ENCODE measurements around the gene APCDD1L.
"Not testable (repeated sequence)": the region's sequence is repeated elsewhere in the genome, so short reads cannot be mapped to it uniquely, and the experiment has no call there.

APCDD1L gene

GRCh38 chr20:58429303-58429702, 85.9 kb downstream of the APCDD1L start:
- Histone ChIP-seq H4K20me1 (ENCODE audit: low read depth, low read length) (no peaks in the 10 kb centered on the region; the same call in 1 of the 2 replicates), H3K9me3 (ENCODE audit: insufficient read depth, low read length) (no peaks in the 10 kb centered on the region), H3K9ac (ENCODE audit: low read length) (no peak overlapping the region), H3K4me2 (ENCODE audit: low read depth, low read length, poor library complexity, severe bottlenecking) (no peak overlapping the region), H3K36me3 (ENCODE audit: low read length) (no peaks in the 10 kb centered on the region; the same call in 1 of the 2 replicates), H3K79me2 (ENCODE audit: insufficient read depth, low read length) (peaks cover 90% of the 10 kb centered on the region), H3F3A (ENCODE audit: insufficient read depth) (no peaks in the 10 kb centered on the region), H3K9me2 (replicated peaks; ENCODE audit: insufficient read depth, low read length) (no peaks in the 10 kb centered on the region), H3K4me3 (ENCODE audit: insufficient read depth, low read length, poor library complexity, severe bottlenecking) (no peak overlapping the region), H3K27me3 (ENCODE audit: low read length) (no peaks in the 10 kb centered on the region), H2AFZ (ENCODE audit: low read depth, low read length, severe bottlenecking) (no peak overlapping the region), H3K27ac (ENCODE audit: low read depth, low read length) (no peak overlapping the region)
- TF ChIP-seq, protein P1, sequence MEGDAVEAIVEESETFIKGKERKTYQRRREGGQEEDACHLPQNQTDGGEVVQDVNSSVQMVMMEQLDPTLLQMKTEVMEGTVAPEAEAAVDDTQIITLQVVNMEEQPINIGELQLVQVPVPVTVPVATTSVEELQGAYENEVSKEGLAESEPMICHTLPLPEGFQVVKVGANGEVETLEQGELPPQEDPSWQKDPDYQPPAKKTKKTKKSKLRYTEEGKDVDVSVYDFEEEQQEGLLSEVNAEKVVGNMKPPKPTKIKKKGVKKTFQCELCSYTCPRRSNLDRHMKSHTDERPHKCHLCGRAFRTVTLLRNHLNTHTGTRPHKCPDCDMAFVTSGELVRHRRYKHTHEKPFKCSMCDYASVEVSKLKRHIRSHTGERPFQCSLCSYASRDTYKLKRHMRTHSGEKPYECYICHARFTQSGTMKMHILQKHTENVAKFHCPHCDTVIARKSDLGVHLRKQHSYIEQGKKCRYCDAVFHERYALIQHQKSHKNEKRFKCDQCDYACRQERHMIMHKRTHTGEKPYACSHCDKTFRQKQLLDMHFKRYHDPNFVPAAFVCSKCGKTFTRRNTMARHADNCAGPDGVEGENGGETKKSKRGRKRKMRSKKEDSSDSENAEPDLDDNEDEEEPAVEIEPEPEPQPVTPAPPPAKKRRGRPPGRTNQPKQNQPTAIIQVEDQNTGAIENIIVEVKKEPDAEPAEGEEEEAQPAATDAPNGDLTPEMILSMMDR (IDR thresholded peaks at IDR 0.05; ENCODE audit: insufficient read depth, low read length, poor library complexity, severe bottlenecking): no peak

GRCh38 chr20:58428364-58428763, 86.8 kb downstream of the APCDD1L start:
- Histone ChIP-seq H3K27ac (ENCODE audit: low read depth, low read length) (no peak overlapping the region), H3K79me2 (ENCODE audit: insufficient read depth, low read length) (peaks cover 90% of the 10 kb centered on the region), H4K20me1 (ENCODE audit: low read depth, low read length) (no peaks in the 10 kb centered on the region; the same call in 1 of the 2 replicates), H3K4me3 (ENCODE audit: insufficient read depth, low read length, poor library complexity, severe bottlenecking) (no peak overlapping the region), H2AFZ (ENCODE audit: low read depth, low read length, severe bottlenecking) (no peak overlapping the region), H3K9me3 (ENCODE audit: insufficient read depth, low read length) (no peaks in the 10 kb centered on the region), H3F3A (ENCODE audit: insufficient read depth) (no peaks in the 10 kb centered on the region), H3K27me3 (ENCODE audit: low read length) (no peaks in the 10 kb centered on the region), H3K36me3 (ENCODE audit: low read length) (peaks cover 4% of the 10 kb centered on the region; the same call in 1 of the 2 replicates), H3K9ac (ENCODE audit: low read length) (no peak overlapping the region), H3K9me2 (replicated peaks; ENCODE audit: insufficient read depth, low read length) (no peaks in the 10 kb centered on the region), H3K4me2 (ENCODE audit: low read depth, low read length, poor library complexity, severe bottlenecking) (no peak overlapping the region)
- TF ChIP-seq EZH2phosphoT487 (conservative IDR thresholded peaks at IDR 0.05; ENCODE audit: low read length): no peak
- TF ChIP-seq, protein P1 (IDR thresholded peaks at IDR 0.05; ENCODE audit: insufficient read depth, low read length, poor library complexity, severe bottlenecking): no peak

GRCh38 chr20:58427571-58427970, 87.6 kb downstream of the APCDD1L start:
- not testable (repeated sequence) for H3K9me3 ChIP-seq (ENCODE audit: insufficient read depth, low read length); H3K9me2 ChIP-seq (replicated peaks; ENCODE audit: insufficient read depth, low read length); H2AFZ ChIP-seq (ENCODE audit: low read depth, low read length, severe bottlenecking); H4K20me1 ChIP-seq (ENCODE audit: low read depth, low read length); H3K4me3 ChIP-seq (ENCODE audit: insufficient read depth, low read length, poor library complexity, severe bottlenecking); H3K36me3 ChIP-seq (ENCODE audit: low read length); H3K27ac ChIP-seq (ENCODE audit: low read depth, low read length); H3F3A ChIP-seq (ENCODE audit: insufficient read depth); H3K4me2 ChIP-seq (ENCODE audit: low read depth, low read length, poor library complexity, severe bottlenecking); H3K27me3 ChIP-seq (ENCODE audit: low read length); H3K9ac ChIP-seq (ENCODE audit: low read length)
- peaks cover 83% of the 10 kb centered on the region for H3K79me2 ChIP-seq (ENCODE audit: insufficient read depth, low read length)

DNA sequence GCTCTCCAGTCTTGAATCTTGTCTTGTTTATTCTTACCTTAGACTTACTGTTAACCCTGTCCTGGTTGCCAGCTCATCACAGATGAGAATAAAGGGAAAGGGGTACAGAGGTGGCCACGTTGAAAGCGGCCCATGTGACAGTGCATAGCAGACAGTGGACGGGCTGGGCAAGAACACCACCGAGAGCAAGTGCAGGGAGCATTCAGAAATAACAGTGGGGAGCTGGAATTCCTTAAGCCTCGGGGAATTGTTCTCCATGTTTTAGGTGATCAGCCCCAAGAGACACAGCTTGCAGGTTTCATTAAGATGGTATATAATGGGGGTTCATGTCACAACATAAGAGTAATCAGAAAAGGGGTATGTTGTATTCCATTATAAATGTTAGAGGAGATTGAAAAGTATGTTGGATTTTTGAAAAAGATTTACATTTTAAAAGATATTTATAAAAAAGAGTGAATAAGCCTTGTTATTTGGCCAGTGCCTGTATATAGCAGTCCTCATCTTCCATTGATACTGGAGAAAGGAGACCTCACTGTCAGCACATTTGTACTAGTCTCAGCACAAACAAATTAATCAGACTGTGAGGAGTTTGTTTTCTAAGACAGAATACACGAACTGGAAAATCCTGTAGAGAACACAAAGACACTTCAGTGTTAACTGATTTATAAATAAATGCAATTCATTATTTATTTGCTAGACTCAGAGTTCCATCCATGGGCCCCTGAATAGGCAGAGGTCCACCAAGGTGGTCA, 90.8 kb downstream of the APCDD1L start:
- no peak overlapping the region for H3K4me3 ChIP-seq (ENCODE audit: insufficient read depth, low read length, poor library complexity, severe bottlenecking)
- no peak overlapping the region for H3K27ac ChIP-seq (ENCODE audit: low read depth, low read length)
- H3K27me3 ChIP-seq (ENCODE audit: low read length): no peaks in the 10 kb centered on the region
- H3K4me2 ChIP-seq (ENCODE audit: low read depth, low read length, poor library complexity, severe bottlenecking): no peak overlapping the region
- H3K36me3 ChIP-seq (ENCODE audit: low read length): peaks cover 4% of the 10 kb centered on the region; the same call in 1 of the 2 replicates
- H4K20me1 ChIP-seq (ENCODE audit: low read depth, low read length): no peaks in the 10 kb centered on the region
- no peak for TF ChIP-seq EZH2phosphoT487 (conservative IDR thresholded peaks at IDR 0.05; ENCODE audit: low read length)
- TF ChIP-seq, protein P1 (IDR thresholded peaks at IDR 0.05; ENCODE audit: insufficient read depth, low read length, poor library complexity, severe bottlenecking): no peak
- no peak overlapping the region for H2AFZ ChIP-seq (ENCODE audit: low read depth, low read length, severe bottlenecking)
- H3K9me3 ChIP-seq (ENCODE audit: insufficient read depth, low read length): no peaks in the 10 kb centered on the region
- no peaks in the 10 kb centered on the region for H3K9me2 ChIP-seq (replicated peaks; ENCODE audit: insufficient read depth, low read length)
- no peak overlapping the region for H3K9ac ChIP-seq (ENCODE audit: low read length)
- no peaks in the 10 kb centered on the region for H3F3A ChIP-seq (ENCODE audit: insufficient read depth)
- peaks cover 81% of the 10 kb centered on the region for H3K79me2 ChIP-seq (ENCODE audit: insufficient read depth, low read length)
